Measurements from ENCODE around the gene TUT4. TPM values are rescaled to one million over a fixed set of nuclear protein-coding genes. Genes with fewer than 3 reads are reported as not detected.

TUT4 gene
- total and polyA plus RNA-seq, 2 donors from 2014 or later = 19.7 to 47.8 TPM

GRCh38 chr1:52590266-52590665 is 37.4 kb upstream of the TUT4 start:
- Histone ChIP-seq H3K4me1 (ENCODE audit: control insufficient read depth in 2 of 3, insufficient read depth in 2 of 3, low read depth in 1 of 3, low read length in 3 of 3) (no peaks in the 10 kb centered on the region), H3K27ac (ENCODE audit: low read depth in 2 of 2, low read length in 2 of 2) (no peak overlapping the region), H3K27me3 (ENCODE audit: control insufficient read depth, insufficient read depth, low read length) (no peaks in the 10 kb centered on the region), H3K36me3 (ENCODE audit: control insufficient read depth in 2 of 3, insufficient read depth in 3 of 3, low read length in 3 of 3) (no peaks in the 10 kb centered on the region), H3K9me3 (ENCODE audit: control insufficient read depth in 2 of 3, insufficient read depth in 1 of 3, low read length in 3 of 3) (no peaks in the 10 kb centered on the region), H3K4me3 (ENCODE audit: low read length in 3 of 3) (no peak overlapping the region), H3K9ac (ENCODE audit: low read length in 3 of 3) (no peak overlapping the region)
- peak in 4 of 5 donors; percentile 73 to 82 (median 80) for DNase-seq
- TF ChIP-seq CTCF (IDR thresholded peaks at IDR 0.05; ENCODE audit: borderline replicate concordance, extremely low read depth, insufficient read depth) = no peak
- FAIRE-seq = no peak
- intact Hi-C loops (cut with DNase I) = no loop called here

GRCh38 chr1:52588535-52588934 is 35.6 kb upstream of the TUT4 start:
- H3K27ac ChIP-seq (ENCODE audit: low read depth in 2 of 2, low read length in 2 of 2) = no peak overlapping the region
- FAIRE-seq = no peak
- no peaks in the 10 kb centered on the region for H3K36me3 ChIP-seq (ENCODE audit: control insufficient read depth in 2 of 3, insufficient read depth in 3 of 3, low read length in 3 of 3)
- H3K4me1 ChIP-seq (ENCODE audit: control insufficient read depth in 2 of 3, insufficient read depth in 2 of 3, low read depth in 1 of 3, low read length in 3 of 3) = no peaks in the 10 kb centered on the region
- H3K4me3 ChIP-seq (ENCODE audit: low read length in 3 of 3) = no peak overlapping the region
- H3K9ac ChIP-seq (ENCODE audit: low read length in 3 of 3) = no peak overlapping the region
- DNase-seq = no peak
- intact Hi-C loops (cut with DNase I) = no loop called here
- TF ChIP-seq CTCF (IDR thresholded peaks at IDR 0.05; ENCODE audit: borderline replicate concordance, extremely low read depth, insufficient read depth) = no peak
- no peaks in the 10 kb centered on the region for H3K27me3 ChIP-seq (ENCODE audit: control insufficient read depth, insufficient read depth, low read length)
- H3K9me3 ChIP-seq (ENCODE audit: control insufficient read depth in 2 of 3, insufficient read depth in 1 of 3, low read length in 3 of 3) = no peaks in the 10 kb centered on the region

- H3K9me3 ChIP-seq (ENCODE audit: control insufficient read depth in 2 of 3, insufficient read depth in 1 of 3, low read length in 3 of 3) = no peaks in the 10 kb centered on the region
- H3K9ac ChIP-seq (ENCODE audit: low read length in 3 of 3) = no peak overlapping the region
- no peaks in the 10 kb centered on the region for H3K36me3 ChIP-seq (ENCODE audit: control insufficient read depth in 2 of 3, insufficient read depth in 3 of 3, low read length in 3 of 3)
- no peaks in the 10 kb centered on the region for H3K27me3 ChIP-seq (ENCODE audit: control insufficient read depth, insufficient read depth, low read length)
- DNase-seq (no peak), FAIRE-seq (no peak)
- H3K4me1 ChIP-seq (ENCODE audit: control insufficient read depth in 2 of 3, insufficient read depth in 2 of 3, low read depth in 1 of 3, low read length in 3 of 3) = no peaks in the 10 kb centered on the region
- no peak overlapping the region for H3K4me3 ChIP-seq (ENCODE audit: low read length in 3 of 3)
- no peak for TF ChIP-seq CTCF (IDR thresholded peaks at IDR 0.05; ENCODE audit: borderline replicate concordance, extremely low read depth, insufficient read depth)
- no peak overlapping the region for H3K27ac ChIP-seq (ENCODE audit: low read depth in 2 of 2, low read length in 2 of 2)
- intact Hi-C loops (cut with DNase I) = no loop called here
Observed at GRCh38 chr1:52588027-52588426, 35.1 kb upstream of the TUT4 start.

- DNase-seq (no peak), FAIRE-seq (no peak)
- Histone ChIP-seq H3K9me3 (ENCODE audit: control insufficient read depth in 2 of 3, insufficient read depth in 1 of 3, low read length in 3 of 3) (no peaks in the 10 kb centered on the region), H3K36me3 (ENCODE audit: control insufficient read depth in 2 of 3, insufficient read depth in 3 of 3, low read length in 3 of 3) (no peaks in the 10 kb centered on the region), H3K4me3 (ENCODE audit: low read length in 3 of 3) (no peak overlapping the region), H3K27me3 (ENCODE audit: control insufficient read depth, insufficient read depth, low read length) (no peaks in the 10 kb centered on the region), H3K4me1 (ENCODE audit: control insufficient read depth in 2 of 3, insufficient read depth in 2 of 3, low read depth in 1 of 3, low read length in 3 of 3) (no peaks in the 10 kb centered on the region), H3K9ac (ENCODE audit: low read length in 3 of 3) (no peak overlapping the region), H3K27ac (ENCODE audit: low read depth in 2 of 2, low read length in 2 of 2) (no peak overlapping the region)
- intact Hi-C loops (cut with DNase I) = no loop called here
- TF ChIP-seq CTCF (IDR thresholded peaks at IDR 0.05; ENCODE audit: borderline replicate concordance, extremely low read depth, insufficient read depth) = no peak
Observed at GRCh38 chr1:52585474-52585873, 32.6 kb upstream of the TUT4 start.

Data from kidney (tissue), 14 donors.